ENCODE results near the gene SUN2.

- no peak for TF ChIP-seq POLR2A (IDR thresholded peaks at IDR 0.05)
- TF ChIP-seq CTCF (IDR thresholded peaks at IDR 0.05), result no peak
- TF ChIP-seq POLR2AphosphoS5 (IDR thresholded peaks at IDR 0.05), result no peak
Observed at GRCh38 chr22:38713921-38714320, 41.9 kb downstream of the SUN2 start.
